Loucy (cell line): ENCODE measurements around the gene BCL2L12.

ENCODE experiments used
- H2AFZ ChIP-seq: fragments of 200-600 bp; sonication (generic); 2 replicates; pipeline ENCODE4 v1.6.0; 2016; ENCODE audit warnings: antibody characterized with exemption, mild to moderate bottlenecking, low read length, moderate library complexity
- H3F3A ChIP-seq: fragments of 200-600 bp; 2 replicates; pipeline ENCODE4 v1.6.0; 2016; ENCODE audit warnings: antibody characterized with exemption, low read depth, mild to moderate bottlenecking
- H3K27me3 ChIP-seq: fragments of 200-600 bp; sonication (generic); 2 replicates; pipeline ENCODE4 v1.6.1; 2014; ENCODE audit warnings: low read length, mild to moderate bottlenecking; ENCODE audit not compliant: insufficient read depth, poor library complexity, severe bottlenecking
- H3K36me3 ChIP-seq: fragments of 200-600 bp; sonication (generic); 2 replicates; pipeline ENCODE4 v1.6.1; 2016; ENCODE audit warnings: low read length; ENCODE audit not compliant: insufficient read depth
- H3K4me1 ChIP-seq: fragments of 200-600 bp; sonication (generic); 2 replicates; pipeline ENCODE4 v1.5.1; 2014; ENCODE audit warnings: low read length, mild to moderate bottlenecking; ENCODE audit not compliant: insufficient read depth, poor library complexity, severe bottlenecking
- H3K4me2 ChIP-seq: fragments of 200-600 bp; sonication (generic); 2 replicates; pipeline ENCODE4 v1.6.0; 2014; ENCODE audit warnings: antibody characterized with exemption, low read length, low read depth, mild to moderate bottlenecking; ENCODE audit not compliant: poor library complexity, severe bottlenecking
- H3K4me3 ChIP-seq: fragments of 200-600 bp; sonication (generic); 2 replicates; pipeline ENCODE4 v1.5.1; 2014; ENCODE audit warnings: low read length, mild to moderate bottlenecking, mixed read lengths; ENCODE audit not compliant: poor library complexity, severe bottlenecking
- H3K79me2 ChIP-seq: fragments of 200-600 bp; sonication (generic); 2 replicates; pipeline ENCODE4 v1.6.1; 2014; ENCODE audit warnings: low read length; ENCODE audit not compliant: insufficient read depth
- H3K9ac ChIP-seq: fragments of 200-600 bp; sonication (generic); 2 replicates; pipeline ENCODE4 v1.6.0; 2014; ENCODE audit warnings: mild to moderate bottlenecking, low read depth, low read length, moderate library complexity; ENCODE audit not compliant: poor library complexity, severe bottlenecking
- H3K9me2 ChIP-seq: fragments of 200-600 bp; sonication (generic); replicated peaks from 2 replicates; pipeline ENCODE4 v1.6.1; 2016; ENCODE audit warnings: low read depth, low read length, mixed read lengths
- H3K9me3 ChIP-seq: fragments of 200-600 bp; sonication (generic); 2 replicates; pipeline ENCODE4 v1.6.1; 2014; ENCODE audit warnings: mild to moderate bottlenecking, antibody characterized with exemption, low read length, low read depth; ENCODE audit not compliant: insufficient read depth
- H4K20me1 ChIP-seq: fragments of 200-600 bp; sonication (generic); 2 replicates; pipeline ENCODE4 v1.6.0; 2014; ENCODE audit warnings: antibody characterized with exemption, low read length, mild to moderate bottlenecking; ENCODE audit not compliant: insufficient read depth, poor library complexity, severe bottlenecking
- CTCF ChIP-seq: fragments of 200-600 bp; sonication (generic); conservative IDR thresholded peaks from 2 replicates; pipeline ENCODE4 v1.5.1; 2014; ENCODE audit warnings: mild to moderate bottlenecking, antibody characterized with exemption, low read length
- EZH2phosphoT487 ChIP-seq: fragments of 200-600 bp; IDR thresholded peaks from 2 replicates; pipeline ENCODE4 v1.6.1; 2018; ENCODE audit warnings: antibody characterized with exemption, mild to moderate bottlenecking, moderate library complexity, borderline replicate concordance

BCL2L12 gene

GRCh38 chr19:49690079-49690655, 24.4 kb downstream of the BCL2L12 start:
- Histone ChIP-seq H3K4me2 (no peak overlapping the region), H3F3A (no peaks in the 10 kb centered on the region), H3K27me3 (no peaks in the 10 kb centered on the region), H3K9me2 (no peaks in the 10 kb centered on the region), H3K4me3 (no peak overlapping the region), H3K79me2 (no peaks in the 10 kb centered on the region), H3K9me3 (no peaks in the 10 kb centered on the region), H3K9ac (no peak overlapping the region), H3K36me3 (peaks cover 35% of the 10 kb centered on the region; the same call in 1 of the 2 replicates), H3K4me1 (no peaks in the 10 kb centered on the region), H2AFZ (no peak overlapping the region), H4K20me1 (no peaks in the 10 kb centered on the region)
- TF ChIP-seq EZH2phosphoT487 (no peak), CTCF (no peak)

- Histone ChIP-seq H3F3A (no peaks in the 10 kb centered on the region), H3K27me3 (no peaks in the 10 kb centered on the region), H3K9me3 (no peaks in the 10 kb centered on the region), H3K79me2 (no peaks in the 10 kb centered on the region), H4K20me1 (no peaks in the 10 kb centered on the region), H3K4me1 (no peaks in the 10 kb centered on the region), H2AFZ (no peak within 1 kb of the TSS), H3K9me2 (no peaks in the 10 kb centered on the region), H3K4me3 (no peak within 1 kb of the TSS), H3K4me2 (no peak within 1 kb of the TSS), H3K36me3 (peaks cover 30% of the 10 kb centered on the region; the same call in 1 of the 2 replicates), H3K9ac (no peak within 1 kb of the TSS)
- TF ChIP-seq CTCF: no peak
- no peak for TF ChIP-seq EZH2phosphoT487
Observed at GRCh38 chr19:49690656-49691242, 25.0 kb downstream of the BCL2L12 start, which contains the start of gene CPT1C. Gene CPT1C, plus strand, starts transcription at chr19:49691116. Its CDS starts 1,137 bp downstream, at chr19:49692253.

GRCh38 chr19:49691243-49692146, 25.8 kb downstream of the BCL2L12 start:
- Histone ChIP-seq H3K27me3 (no peaks in the 10 kb centered on the region), H3K4me3 (no peak overlapping the region), H3F3A (no peaks in the 10 kb centered on the region), H3K36me3 (peaks cover 22% of the 10 kb centered on the region; the same call in 1 of the 2 replicates), H3K4me1 (no peaks in the 10 kb centered on the region), H4K20me1 (no peaks in the 10 kb centered on the region), H3K4me2 (no peak overlapping the region), H3K9me3 (no peaks in the 10 kb centered on the region), H3K9me2 (no peaks in the 10 kb centered on the region), H3K79me2 (no peaks in the 10 kb centered on the region), H2AFZ (no peak overlapping the region), H3K9ac (no peak overlapping the region)
- TF ChIP-seq CTCF (no peak), EZH2phosphoT487 (no peak)
